K562 (cell line): ENCODE results near the gene KDM2A. TPM values are rescaled to one million over a fixed set of nuclear protein-coding genes. Genes with fewer than 3 reads are reported as not detected.

Experiments
- CGGBP1 ChIP-seq: fragments of 250-450 bp; sonication (Bioruptor Pico); IDR thresholded peaks from 2 replicates; pipeline ENCODE4 v1.9.0; 2021; ENCODE audit warnings: mild to moderate bottlenecking
- EHMT2 ChIP-seq: fragments of 450-650 bp; IDR thresholded peaks from 2 replicates; pipeline ENCODE4 v1.6.1; 2018; ENCODE audit warnings: antibody characterized with exemption
- FOXM1 ChIP-seq, 2 experiments: fragments of 450-650 bp in 1 of 2; sonication (generic) in 1 of 2; formaldehyde crosslinking in 1 of 2; IDR thresholded peaks; 2 replicates each; pipeline versions ENCODE4 v1.6.1 to v1.9.0; 2017 to 2022; ENCODE audit warnings: low read depth in 2 of 2, mild to moderate bottlenecking in 2 of 2, missing genetic modification reagents in 1 of 2, moderate library complexity in 1 of 2
- GTF2B ChIP-seq: IDR thresholded peaks from 2 replicates; pipeline ENCODE4 v1.6.1; 2011; ENCODE audit not compliant: insufficient read length; ENCODE audit errors: extremely low read depth
- KAT8 ChIP-seq: fragments of 450-650 bp; IDR thresholded peaks from 2 replicates; pipeline ENCODE4 v1.6.1; 2016; ENCODE audit warnings: low read depth, mild to moderate bottlenecking
- NBN ChIP-seq: fragments of 450-650 bp; IDR thresholded peaks from 2 replicates; pipeline ENCODE4 v1.6.1; 2016; ENCODE audit warnings: low read depth, mild to moderate bottlenecking
- NRF1 ChIP-seq, 2 experiments: fragments of 450-650 bp; IDR thresholded peaks in 1 of 2; conservative IDR thresholded peaks in 1 of 2; 2 replicates each; pipeline ENCODE4 v1.6.1; 2014; ENCODE audit warnings: mild to moderate bottlenecking in 2 of 2
- PATZ1 ChIP-seq: fragments of 250-450 bp; sonication (Bioruptor Pico); IDR thresholded peaks from 2 replicates; pipeline ENCODE4 v1.5.0; 2020; ENCODE audit warnings: mild to moderate bottlenecking, borderline replicate concordance
- POLR2AphosphoS2 ChIP-seq: IDR thresholded peaks from 2 replicates; pipeline ENCODE4 v1.6.1; 2012; ENCODE audit warnings: low read length, improper control_type of control experiment
- POU5F1 ChIP-seq: fragments of 150-350 bp; IDR thresholded peaks from 2 replicates; pipeline ENCODE4 v1.6.1; 2014; ENCODE audit warnings: borderline replicate concordance, low read length, low read depth, mild to moderate bottlenecking; ENCODE audit not compliant: partially characterized antibody
- PPARD ChIP-seq: fragments of 250-450 bp; sonication (Bioruptor Pico); IDR thresholded peaks from 2 replicates; pipeline ENCODE4 v1.8.0; 2022; ENCODE audit warnings: inconsistent platforms, mild to moderate bottlenecking, moderate library complexity
- SIN3A ChIP-seq, 2 experiments: fragments of 150-350 bp in 1 of 2; IDR thresholded peaks; 2 replicates each; pipeline ENCODE4 v1.6.1; 2011 to 2016; ENCODE audit warnings: borderline replicate concordance in 2 of 2, low read depth in 2 of 2, low read length in 2 of 2, mild to moderate bottlenecking in 2 of 2, moderate library complexity in 2 of 2; ENCODE audit not compliant: control insufficient read depth in 1 of 2
- SMC3 ChIP-seq: conservative IDR thresholded peaks from 2 replicates; pipeline ENCODE4 v1.6.1; 2011; ENCODE audit warnings: low read depth, low read length, improper control_type of control experiment; ENCODE audit not compliant: insufficient read depth
- TGIF2 ChIP-seq: sonication (generic); formaldehyde crosslinking; IDR thresholded peaks from 2 replicates; pipeline ENCODE4 v1.8.1; 2022; ENCODE audit warnings: mild to moderate bottlenecking, missing genetic modification reagents, moderate library complexity
- TSC22D4 ChIP-seq: fragments of 450-650 bp; IDR thresholded peaks from 2 replicates; pipeline ENCODE4 v1.6.1; 2016; ENCODE audit warnings: missing genetic modification characterization, missing biosample characterization, control low read depth
- ZFP91 ChIP-seq: sonication (generic); formaldehyde crosslinking; IDR thresholded peaks from 2 replicates; pipeline ENCODE4 v1.8.0; 2022; ENCODE audit warnings: mild to moderate bottlenecking, missing genetic modification reagents
- ZNF133 ChIP-seq: fragments of 250-450 bp; sonication (Bioruptor Pico); IDR thresholded peaks from 2 replicates; pipeline ENCODE4 v1.4.0; 2020; ENCODE audit warnings: mild to moderate bottlenecking
- ZNF280A ChIP-seq: fragments of 450-650 bp; IDR thresholded peaks from 2 replicates; pipeline ENCODE4 v1.6.1; 2018; ENCODE audit warnings: mild to moderate bottlenecking, low read depth; ENCODE audit not compliant: partially characterized antibody
- ZNF695 ChIP-seq: fragments of 450-650 bp; formaldehyde crosslinking; IDR thresholded peaks from 2 replicates; pipeline ENCODE4 v1.4.0; 2020; ENCODE audit warnings: mild to moderate bottlenecking, moderate library complexity
- ZNF699 ChIP-seq: fragments of 250-450 bp; sonication (Bioruptor Pico); IDR thresholded peaks from 2 replicates; pipeline ENCODE4 v1.8.0; 2021; ENCODE audit warnings: mild to moderate bottlenecking, moderate library complexity; ENCODE audit not compliant: insufficient replicate concordance
- polyA plus RNA-seq, 8 experiments: library from polyadenylated mRNA; depleted of rRNA in 4 of 8; stranded (reverse) in 5 of 8; unstranded in 3 of 8; fragments of >200 nt; fragmentation: Nextera tagmentation in 2 of 8; fragmentation: Illumina TruSeq in 1 of 8; extraction: Ambion mirVana in 2 of 8; extraction: Trizol in 1 of 8; gene quantifications; 2 replicates each; pipeline versions ENCODE4 v1.2.1 to v1.2.3, GENCODE V29; 2011 to 2014; ENCODE audit warnings: inconsistent platforms in 1 of 8, missing spikeins in 1 of 8
- total RNA-seq, 7 experiments: library from RNA; depleted of rRNA in 6 of 7; stranded (reverse); fragments of >200 nt in 6 of 7; fragmentation: Illumina TruSeq in 2 of 7; extraction: Trizol in 2 of 7; gene quantifications; 2 replicates each; pipeline versions ENCODE4 v1.2.1 to v1.2.3, GENCODE V29; 2011 to 2021; ENCODE audit warnings: low replicate concordance in 1 of 7

The KDM2A gene
- total and polyA plus RNA-seq, 9 of the 15 experiments (the other 6 are each of a cell fraction or from before 2014, with no cell fraction given), result 5.0 to 39.3 (median 21.3) TPM

- TF ChIP-seq ZNF280A (no peak), NBN (no peak), KAT8 (no peak), NRF1 (conservative IDR thresholded peaks at IDR 0.05 in 1 of 2, IDR thresholded peaks at IDR 0.05 in 1 of 2) (peak; percentile 65 to 71), PPARD (CRISPR knock-in tag) (no peak), ZNF695 (CRISPR knock-in tag) (no peak), PATZ1 (no peak), POU5F1 (no peak), EHMT2 (no peak), ZFP91 (CRISPR knock-in tag) (no peak), FOXM1 (IDR thresholded peaks at IDR 0.05; ENCODE audit: low read depth) (no peak; the same call in 1 of the 2 replicates), FOXM1 (CRISPR knock-in tag; IDR thresholded peaks at IDR 0.05; ENCODE audit: low read depth) (no peak), CGGBP1 (CRISPR knock-in tag) (no peak), SMC3 (peak; percentile 24; the same call in 1 of the 2 replicates), ZNF133 (CRISPR knock-in tag) (no peak), TSC22D4 (tag) (no peak), SIN3A (IDR thresholded peaks at IDR 0.05; ENCODE audit: borderline replicate concordance in 2 of 2, control insufficient read depth in 1 of 2, low read depth in 2 of 2, low read length in 2 of 2) (peak; percentile 48 to 96), POLR2AphosphoS2 (no peak), GTF2B (peak; percentile 74), ZNF699 (CRISPR knock-in tag) (no peak), TGIF2 (peak; percentile 67; the same call in 1 of the 2 replicates)
These were observed 120.9 kb downstream of the KDM2A start (continued) for GRCh38 chr11:67239783-67240575.
